Measurements from ENCODE around the gene TMEM138.
"Not testable (repeated sequence)": the region's sequence is repeated elsewhere in the genome, so short reads cannot be mapped to it uniquely, and the experiment has no call there.

Gene TMEM138

GRCh38 chr11:61369372-61370348 is 7.5 kb downstream of the TMEM138 start:
- Mint-ChIP-seq H3K4me3 (no peak overlapping the region), H3K36me3 (ENCODE audit: low read depth) (peaks cover 68% of the 10 kb centered on the region), H3K27me3 (no peaks in the 10 kb centered on the region), H3K4me1 (ENCODE audit: low read depth) (peaks cover 19% of the 10 kb centered on the region), H3K9me3 (no peaks in the 10 kb centered on the region), H3K27ac (no peak overlapping the region)

GRCh38 chr11:61370349-61371005 is 8.3 kb downstream of the TMEM138 start:
- Mint-ChIP-seq H3K4me3 (no peak overlapping the region), H3K36me3 (ENCODE audit: low read depth) (peaks cover 71% of the 10 kb centered on the region)

GRCh38 chr11:61372659-61373420 is 10.7 kb downstream of the TMEM138 start:
- Mint-ChIP-seq H3K4me1 (ENCODE audit: low read depth) (peaks cover 19% of the 10 kb centered on the region), H3K4me3 (no peak overlapping the region), H3K36me3 (ENCODE audit: low read depth) (peaks cover 61% of the 10 kb centered on the region), H3K27ac (no peak overlapping the region), H3K9me3 (no peaks in the 10 kb centered on the region), H3K27me3 (no peaks in the 10 kb centered on the region)

More at GRCh38 chr11:61370349-61371005, 8.3 kb downstream of the TMEM138 start:
- H3K27ac Mint-ChIP-seq = no peak overlapping the region
- no peaks in the 10 kb centered on the region for H3K9me3 Mint-ChIP-seq
- H3K4me1 Mint-ChIP-seq (ENCODE audit: low read depth) = peaks cover 19% of the 10 kb centered on the region
- H3K27me3 Mint-ChIP-seq = no peaks in the 10 kb centered on the region

GRCh38 chr11:61375761-61376108 is 13.6 kb downstream of the TMEM138 start:
- H3K4me1 Mint-ChIP-seq (ENCODE audit: low read depth) = no peaks in the 10 kb centered on the region
- no peaks in the 10 kb centered on the region for H3K9me3 Mint-ChIP-seq
- H3K4me3 Mint-ChIP-seq = no peak overlapping the region
- H3K27me3 Mint-ChIP-seq = no peaks in the 10 kb centered on the region
- H3K27ac Mint-ChIP-seq = no peak overlapping the region
- peaks cover 35% of the 10 kb centered on the region for H3K36me3 Mint-ChIP-seq (ENCODE audit: low read depth)

GRCh38 chr11:61377461-61378160 is 15.4 kb downstream of the TMEM138 start:
- H3K4me3 Mint-ChIP-seq = no peak overlapping the region
- no peaks in the 10 kb centered on the region for H3K27me3 Mint-ChIP-seq
- no peak overlapping the region for H3K27ac Mint-ChIP-seq
- H3K9me3 Mint-ChIP-seq = no peaks in the 10 kb centered on the region
- peaks cover 25% of the 10 kb centered on the region for H3K36me3 Mint-ChIP-seq (ENCODE audit: low read depth)
- no peaks in the 10 kb centered on the region for H3K4me1 Mint-ChIP-seq (ENCODE audit: low read depth)

- H3K27me3 Mint-ChIP-seq = no peaks in the 10 kb centered on the region
- H3K4me1 Mint-ChIP-seq (ENCODE audit: low read depth) = no peaks in the 10 kb centered on the region
- H3K9me3 Mint-ChIP-seq = no peaks in the 10 kb centered on the region
- no peak overlapping the region for H3K27ac Mint-ChIP-seq
- H3K4me3 Mint-ChIP-seq = no peak overlapping the region
- peaks cover 22% of the 10 kb centered on the region for H3K36me3 Mint-ChIP-seq (ENCODE audit: low read depth)
These were observed 16.6 kb downstream of the TMEM138 start for GRCh38 chr11:61378713-61379313.

- Mint-ChIP-seq H3K4me3 (no peak overlapping the region), H3K27me3 (no peaks in the 10 kb centered on the region), H3K36me3 (ENCODE audit: low read depth) (peaks cover 14% of the 10 kb centered on the region), H3K27ac (no peak overlapping the region), H3K9me3 (no peaks in the 10 kb centered on the region), H3K4me1 (ENCODE audit: low read depth) (peaks cover 9% of the 10 kb centered on the region)
These were observed 18.7 kb downstream of the TMEM138 start for GRCh38 chr11:61380884-61381283.

GRCh38 chr11:61383859-61384258 is 21.7 kb downstream of the TMEM138 start:
- not testable (repeated sequence) for H3K9me3 Mint-ChIP-seq; H3K27ac Mint-ChIP-seq; H3K4me1 Mint-ChIP-seq (ENCODE audit: low read depth); H3K4me3 Mint-ChIP-seq; H3K36me3 Mint-ChIP-seq (ENCODE audit: low read depth); H3K27me3 Mint-ChIP-seq

GRCh38 chr11:61384271-61385242 is 22.4 kb downstream of the TMEM138 start:
- Mint-ChIP-seq H3K36me3 (ENCODE audit: low read depth) (no peaks in the 10 kb centered on the region), H3K9me3 (no peaks in the 10 kb centered on the region), H3K4me1 (ENCODE audit: low read depth) (peaks cover 9% of the 10 kb centered on the region), H3K4me3 (no peak overlapping the region), H3K27me3 (no peaks in the 10 kb centered on the region), H3K27ac (no peak overlapping the region)

GRCh38 chr11:61390161-61390560 is 28.0 kb downstream of the TMEM138 start:
- Mint-ChIP-seq H3K4me3 (no peak overlapping the region), H3K4me1 (ENCODE audit: low read depth) (peaks cover 33% of the 10 kb centered on the region), H3K27me3 (no peaks in the 10 kb centered on the region), H3K9me3 (no peaks in the 10 kb centered on the region), H3K36me3 (ENCODE audit: low read depth) (peaks cover 3% of the 10 kb centered on the region), H3K27ac (no peak overlapping the region)

- Mint-ChIP-seq H3K4me1 (ENCODE audit: low read depth) (peaks cover 26% of the 10 kb centered on the region), H3K4me3 (peak overlapping the region; percentile 91), H3K36me3 (ENCODE audit: low read depth) (peaks cover 11% of the 10 kb centered on the region), H3K9me3 (no peaks in the 10 kb centered on the region), H3K27ac (peak overlapping the region; percentile 92), H3K27me3 (no peaks in the 10 kb centered on the region)
These were observed 30.9 kb downstream of the TMEM138 start for GRCh38 chr11:61392981-61393595.

- Mint-ChIP-seq H3K36me3 (ENCODE audit: low read depth) (peaks cover 62% of the 10 kb centered on the region), H3K4me1 (ENCODE audit: low read depth) (no peaks in the 10 kb centered on the region), H3K4me3 (no peak overlapping the region), H3K27me3 (no peaks in the 10 kb centered on the region), H3K27ac (peak overlapping the region; percentile 7), H3K9me3 (no peaks in the 10 kb centered on the region)
These were observed 39.0 kb downstream of the TMEM138 start for GRCh38 chr11:61401173-61401572.

GRCh38 chr11:61401573-61401972 is 39.4 kb downstream of the TMEM138 start:
- Mint-ChIP-seq H3K9me3 (no peaks in the 10 kb centered on the region), H3K4me1 (ENCODE audit: low read depth) (no peaks in the 10 kb centered on the region), H3K27me3 (no peaks in the 10 kb centered on the region), H3K36me3 (ENCODE audit: low read depth) (peaks cover 66% of the 10 kb centered on the region), H3K27ac (no peak overlapping the region), H3K4me3 (no peak overlapping the region)
